Measurements from ENCODE around the gene TRPM4. TPM values are rescaled to one million over a fixed set of nuclear protein-coding genes. Genes with fewer than 3 reads are reported as not detected.
A peak's percentile ranks its signal among the peaks of the same experiment; 100 is the strongest.

TRPM4 gene
- total and polyA plus RNA-seq, 8 donors = 11.8 to 47.1 (median 18.7) TPM

GRCh38 chr19:49161987-49162386, 4.4 kb downstream of the TRPM4 start:
- Histone ChIP-seq H3K4me1 (peaks cover 7 to 18% (median 14%) of the 10 kb centered on the region in 3 donors), H3K9me3 (no peaks in the 10 kb centered on the region), H3K27me3 (no peaks in the 10 kb centered on the region), H3K36me3 (no peaks in the 10 kb centered on the region), H3K27ac (no peak overlapping the region), H3K4me3 (no peak overlapping the region)
- intact Hi-C loops (cut with DNase I) = no loop called here
- DNase-seq (no peak), ATAC-seq (no peak), FAIRE-seq (no peak)
- WGBS, 2 donors = 86 to 89% methylated on average over 4 of the region's 4 CpGs
- no peak for TF ChIP-seq CTCF (IDR thresholded peaks at IDR 0.05)

- DNase-seq (peak in 2 of 6 donors; percentile 31 to 35), FAIRE-seq (no peak), ATAC-seq (peak; percentile 68 to 88 (median 82))
- 41 to 44% methylated on average over 24 of the region's 24 CpGs for WGBS, 2 donors
- TF ChIP-seq CTCF (IDR thresholded peaks at IDR 0.05) = no peak
- Histone ChIP-seq H3K9me3 (no peaks in the 10 kb centered on the region), H3K4me1 (peaks cover 7 to 12% (median 8%) of the 10 kb centered on the region in 3 donors), H3K27ac (peak overlapping the region; percentile 33 to 79 (median 70)), H3K4me3 (no peak overlapping the region), H3K27me3 (no peaks in the 10 kb centered on the region), H3K36me3 (no peaks in the 10 kb centered on the region)
- intact Hi-C loops (cut with DNase I) = no loop called here
These were observed 7.6 kb downstream of the TRPM4 start for GRCh38 chr19:49165111-49165750.

GRCh38 chr19:49165865-49166301, 8.3 kb downstream of the TRPM4 start:
- intact Hi-C loops (cut with DNase I) = no loop called here

GRCh38 chr19:49167857-49168409, 10.3 kb downstream of the TRPM4 start:
- Histone ChIP-seq H3K9me3 (no peaks in the 10 kb centered on the region), H3K36me3 (no peaks in the 10 kb centered on the region), H3K27me3 (no peaks in the 10 kb centered on the region), H3K27ac (no peak overlapping the region), H3K4me1 (peaks cover 7 to 12% (median 8%) of the 10 kb centered on the region in 3 donors), H3K4me3 (no peak overlapping the region)
- FAIRE-seq = no peak
- TF ChIP-seq CTCF (IDR thresholded peaks at IDR 0.05) = no peak
- WGBS, 2 donors = 90 to 93% methylated on average over 25 of the region's 25 CpGs
- intact Hi-C loops (cut with DNase I) = no loop called here
- no peak for DNase-seq
- ATAC-seq = no peak

More at GRCh38 chr19:49165865-49166301, 8.3 kb downstream of the TRPM4 start:
- DNase-seq = no peak
- WGBS, 2 donors = 77% methylated on average over 28 to 30 of the region's 30 CpGs
- ATAC-seq = peak in 2 of 4 donors; percentile 7 to 20
- Histone ChIP-seq H3K27me3 (no peaks in the 10 kb centered on the region), H3K27ac (peak overlapping the region in 3 of 4 donors; percentile 63 to 79 (median 77)), H3K9me3 (no peaks in the 10 kb centered on the region), H3K4me3 (no peak overlapping the region), H3K4me1 (peaks cover 7 to 12% (median 8%) of the 10 kb centered on the region in 3 donors), H3K36me3 (no peaks in the 10 kb centered on the region)
- FAIRE-seq = no peak
- no peak for TF ChIP-seq CTCF (IDR thresholded peaks at IDR 0.05)

GRCh38 chr19:49168421-49168820, 10.8 kb downstream of the TRPM4 start:
- H3K4me1 ChIP-seq = peaks cover 7 to 12% (median 8%) of the 10 kb centered on the region in 3 donors
- FAIRE-seq = no peak
- H3K27ac ChIP-seq = no peak overlapping the region
- no peak for TF ChIP-seq CTCF (IDR thresholded peaks at IDR 0.05)
- no peaks in the 10 kb centered on the region for H3K27me3 ChIP-seq
- H3K4me3 ChIP-seq = no peak overlapping the region
- no peaks in the 10 kb centered on the region for H3K9me3 ChIP-seq
- H3K36me3 ChIP-seq = no peaks in the 10 kb centered on the region
- ATAC-seq = no peak
- no peak for DNase-seq
- intact Hi-C loops (cut with DNase I) = no loop called here
- 94 to 98% methylated on average over 22 to 23 of the region's 23 CpGs for WGBS, 2 donors

Data from pancreas (tissue), 10 donors.